ENCODE measurements around the gene BRSK1.
A peak's percentile ranks its signal among the peaks of the same experiment; 100 is the strongest.

BRSK1 gene

GRCh38 chr19:55353356-55353802 lies 69.6 kb downstream of the BRSK1 start:
- DNase-seq (ENCODE audit: low spot score) = no peak

- DNase-seq (ENCODE audit: low spot score) = peak; percentile 52
Observed at GRCh38 chr19:55353803-55354697, 70.3 kb downstream of the BRSK1 start.

- DNase-seq (ENCODE audit: low spot score) = no peak
Observed at GRCh38 chr19:55354698-55355212, 71.0 kb downstream of the BRSK1 start, which contains the start of gene COX6B2. Gene COX6B2, minus strand, starts transcription at chr19:55354719. Its CDS starts 198 bp downstream, at chr19:55354521.

- DNase-seq (ENCODE audit: low spot score) = no peak
Observed at GRCh38 chr19:55355213-55355821, 71.5 kb downstream of the BRSK1 start.

GRCh38 chr19:55358493-55358892 lies 74.7 kb downstream of the BRSK1 start:
- DNase-seq (ENCODE audit: low spot score) = no peak

- no peak for DNase-seq (ENCODE audit: low spot score)
Observed at GRCh38 chr19:55358943-55359908, 75.4 kb downstream of the BRSK1 start.

GRCh38 chr19:55360902-55361301 lies 77.1 kb downstream of the BRSK1 start:
- DNase-seq (ENCODE audit: low spot score) = no peak
